Suprapubic skin (tissue), 4 donors: ENCODE data around the gene PALM2AKAP2. TPM values are rescaled to one million over a fixed set of nuclear protein-coding genes. Genes with fewer than 3 reads are reported as not detected.

ENCODE experiments used
- DNase-seq, 2 donors: peaks; one replicate each; pipeline ENCODE4 v3.0.0-alpha.2; 2019; ENCODE audit warnings: low spot score in 2 of 2
- H3K27ac ChIP-seq: fragments of 200-600 bp; sonication (generic); one replicate; pipeline ENCODE4 v1.5.1; 2019
- H3K27me3 ChIP-seq: fragments of 200-600 bp; sonication (generic); one replicate; pipeline ENCODE4 v1.5.1; 2019
- H3K36me3 ChIP-seq: fragments of 200-600 bp; sonication (generic); one replicate; pipeline ENCODE4 v1.5.1; 2019
- H3K4me1 ChIP-seq: fragments of 200-600 bp; sonication (generic); one replicate; pipeline ENCODE4 v1.5.1; 2019
- H3K4me3 ChIP-seq: fragments of 200-600 bp; sonication (generic); one replicate; pipeline ENCODE4 v1.5.1; 2019; ENCODE audit warnings: mild to moderate bottlenecking
- H3K9me3 ChIP-seq: fragments of 200-600 bp; sonication (generic); one replicate; pipeline ENCODE4 v1.5.1; 2019
- CTCF ChIP-seq, 2 donors: fragments of 200-600 bp in 1 of 2; fragments of 450-650 bp in 1 of 2; sonication (generic) in 1 of 2; IDR thresholded peaks; one replicate each; pipeline ENCODE4 v1.5.1; 2016 to 2019; ENCODE audit warnings: antibody characterized with exemption in 2 of 2, mild to moderate bottlenecking in 1 of 2, moderate library complexity in 1 of 2
- EP300 ChIP-seq: sonication (generic); formaldehyde crosslinking; IDR thresholded peaks from one replicate; pipeline ENCODE4 v1.6.1; 2017; ENCODE audit warnings: antibody characterized with exemption
- POLR2A ChIP-seq, 2 donors: fragments of 450-650 bp; IDR thresholded peaks; one replicate each; pipeline ENCODE4 v1.6.1; 2017; ENCODE audit warnings: antibody characterized with exemption in 2 of 2, mild to moderate bottlenecking in 2 of 2, moderate library complexity in 2 of 2
- POLR2AphosphoS5 ChIP-seq, 3 donors: sonication (generic); formaldehyde crosslinking; IDR thresholded peaks; one replicate each; pipeline ENCODE4 v1.6.1; 2017; ENCODE audit warnings: antibody characterized with exemption in 3 of 3
- WGBS: methylation state at CpG from one replicate; pipeline ENCODE4 v1.1.5; 2018; 5-methylcytosine and 5-hydroxymethylcytosine counted together
- total RNA-seq, 4 donors: library from RNA; depleted of rRNA; stranded (reverse); fragments of >200 nt; gene quantifications; one replicate each; pipeline ENCODE4 v1.1.0, GENCODE V29; 2016

PALM2AKAP2 gene
- 1 to 10 TPM in 3 of 4 donors, under 1 TPM in 1; 0.30 to 2.5 (median 1.9) TPM for total RNA-seq

- no peak for TF ChIP-seq EP300
- TF ChIP-seq CTCF (IDR thresholded peaks at IDR 0.05): peak in 1 of 2 donors; percentile 27
- TF ChIP-seq POLR2A (IDR thresholded peaks at IDR 0.05): peak in 1 of 2 donors; percentile 26
- TF ChIP-seq POLR2AphosphoS5 (IDR thresholded peaks at IDR 0.05): no peak
- Histone ChIP-seq H3K9me3 (no peaks in the 10 kb centered on the region), H3K4me1 (peaks cover 13% of the 10 kb centered on the region), H3K27me3 (peaks cover 19% of the 10 kb centered on the region), H3K4me3 (peak within 1 kb of the TSS; percentile 64), H3K27ac (peak within 1 kb of the TSS; percentile 51), H3K36me3 (no peaks in the 10 kb centered on the region)
- 4% methylated on average over 4 of the region's 85 CpGs for WGBS
- DNase-seq: peak in 1 of 2 donors; percentile 64
These were observed at the start of gene PALM2AKAP2 for GRCh38 chr9:109779711-109780452. Gene PALM2AKAP2, plus strand, starts transcription at chr9:109780198. Its CDS starts 291 bp downstream, at chr9:109780489.

- DNase-seq: no peak
These were observed 49.8 kb upstream of the PALM2AKAP2 start for GRCh38 chr9:109730228-109730627.

GRCh38 chr9:109733690-109734089 lies 46.3 kb upstream of the PALM2AKAP2 start:
- peak in 1 of 3 donors; percentile 46 for TF ChIP-seq POLR2AphosphoS5 (IDR thresholded peaks at IDR 0.05)
- TF ChIP-seq CTCF (IDR thresholded peaks at IDR 0.05): no peak
- H3K36me3 ChIP-seq: no peaks in the 10 kb centered on the region
- no peaks in the 10 kb centered on the region for H3K27me3 ChIP-seq
- H3K27ac ChIP-seq: no peak overlapping the region
- H3K9me3 ChIP-seq: no peaks in the 10 kb centered on the region
- no peak for DNase-seq
- 22% methylated on average over 2 of the region's 2 CpGs for WGBS
- no peak overlapping the region for H3K4me3 ChIP-seq
- H3K4me1 ChIP-seq: peaks cover 14% of the 10 kb centered on the region

More at GRCh38 chr9:109730228-109730627, 49.8 kb upstream of the PALM2AKAP2 start:
- Histone ChIP-seq H3K9me3 (no peaks in the 10 kb centered on the region), H3K27me3 (no peaks in the 10 kb centered on the region), H3K36me3 (no peaks in the 10 kb centered on the region), H3K4me1 (peaks cover 14% of the 10 kb centered on the region), H3K27ac (no peak overlapping the region), H3K4me3 (no peak overlapping the region)
- no peak for TF ChIP-seq CTCF (IDR thresholded peaks at IDR 0.05)
- 50% methylated on average over 3 of the region's 3 CpGs for WGBS

GRCh38 chr9:109734814-109735213 lies 45.2 kb upstream of the PALM2AKAP2 start:
- H3K9me3 ChIP-seq: no peaks in the 10 kb centered on the region
- 31% methylated on average over 2 of the region's 2 CpGs for WGBS
- TF ChIP-seq CTCF (IDR thresholded peaks at IDR 0.05) (no peak), EP300 (no peak), POLR2AphosphoS5 (IDR thresholded peaks at IDR 0.05) (no peak), POLR2A (IDR thresholded peaks at IDR 0.05) (no peak)
- H3K36me3 ChIP-seq: no peaks in the 10 kb centered on the region
- H3K27me3 ChIP-seq: no peaks in the 10 kb centered on the region
- H3K4me1 ChIP-seq: peaks cover 14% of the 10 kb centered on the region
- H3K27ac ChIP-seq: no peak overlapping the region
- DNase-seq: no peak
- no peak overlapping the region for H3K4me3 ChIP-seq

- H3K27ac ChIP-seq: no peak overlapping the region
- H3K4me3 ChIP-seq: no peak overlapping the region
- H3K9me3 ChIP-seq: no peaks in the 10 kb centered on the region
- H3K27me3 ChIP-seq: no peaks in the 10 kb centered on the region
- no peak for DNase-seq
- 81% methylated on average over 6 of the region's 6 CpGs for WGBS
- peaks cover 8% of the 10 kb centered on the region for H3K4me1 ChIP-seq
- TF ChIP-seq CTCF (IDR thresholded peaks at IDR 0.05): no peak
- no peak for TF ChIP-seq POLR2AphosphoS5 (IDR thresholded peaks at IDR 0.05)
- no peak for TF ChIP-seq POLR2A (IDR thresholded peaks at IDR 0.05)
- no peak for TF ChIP-seq EP300
- no peaks in the 10 kb centered on the region for H3K36me3 ChIP-seq
These were observed 44.2 kb upstream of the PALM2AKAP2 start for GRCh38 chr9:109735801-109736200.
